Stimulated activated naive CD4-positive, alpha-beta T cell (primary cell): Measurements from ENCODE around the gene PCBP3.

Experiments used
- DNase-seq, 6 experiments: peaks; one replicate each; lab custom pipeline; 2025; lab: John Stamatoyannopoulos, UW

The PCBP3 gene

GRCh38 chr21:45787371-45787770 lies 143.8 kb downstream of the PCBP3 start:
- no peak for DNase-seq

GRCh38 chr21:45788198-45788597 lies 144.7 kb downstream of the PCBP3 start:
- DNase-seq = no peak

- DNase-seq = no peak
Observed at GRCh38 chr21:45788637-45789506, 145.3 kb downstream of the PCBP3 start.

- DNase-seq = no peak
Observed at GRCh38 chr21:45790427-45790826, 146.9 kb downstream of the PCBP3 start.

- no peak for DNase-seq
Observed at GRCh38 chr21:45791562-45792418, 148.3 kb downstream of the PCBP3 start.

DNA sequence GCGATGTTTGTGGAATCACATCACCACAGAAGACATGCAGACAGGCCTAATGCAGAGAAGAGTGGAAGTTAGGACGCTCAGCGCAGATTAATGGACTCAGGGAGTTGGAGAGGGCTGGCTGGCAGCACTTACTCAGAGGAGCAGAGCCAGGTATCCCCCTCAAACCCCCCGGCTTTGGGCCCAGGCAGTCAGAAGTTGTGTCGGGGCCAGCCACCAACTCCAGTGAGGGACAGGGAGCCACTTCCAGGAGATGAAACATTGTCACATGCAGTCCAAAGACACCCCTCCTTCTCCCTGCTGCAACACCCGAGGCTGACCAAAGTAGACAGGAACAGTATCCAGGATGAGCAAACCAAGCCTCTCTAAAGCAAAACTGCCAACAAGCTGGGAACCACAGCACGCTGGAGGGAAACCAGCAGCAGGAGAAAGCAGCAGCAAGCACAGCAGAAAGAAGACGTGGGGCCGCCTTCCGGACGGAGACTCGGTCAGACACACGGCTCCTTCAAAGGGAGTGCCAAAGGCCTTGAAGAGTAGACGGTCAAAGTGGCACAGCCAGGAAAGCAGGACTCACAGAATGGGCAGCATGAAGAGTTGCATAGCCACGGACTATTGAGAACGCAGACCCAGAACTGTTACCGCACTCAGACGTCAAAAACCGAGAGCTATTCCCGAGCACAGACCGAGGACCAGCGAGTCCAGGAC lies 149.3 kb downstream of the PCBP3 start:
- DNase-seq = no peak

DNA sequence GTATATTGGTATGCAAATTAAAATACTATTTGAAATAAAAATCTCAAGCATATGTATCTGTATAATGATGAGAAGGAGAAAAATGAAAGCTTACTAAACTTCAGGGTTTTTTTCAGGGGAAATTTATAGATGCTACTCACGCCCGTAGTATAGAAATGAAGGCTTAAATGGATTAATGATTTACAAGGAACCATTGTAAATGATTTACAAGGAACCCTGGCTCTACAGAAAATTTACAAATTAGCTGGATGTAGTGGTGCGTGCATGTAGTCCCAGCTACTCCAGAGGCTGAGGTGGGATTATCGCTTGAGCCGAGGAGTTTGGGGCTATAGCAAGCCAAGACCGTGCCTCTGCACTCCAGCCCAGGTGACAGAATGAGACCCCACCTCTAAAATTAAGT lies 150.5 kb downstream of the PCBP3 start:
- no peak for DNase-seq

DNA sequence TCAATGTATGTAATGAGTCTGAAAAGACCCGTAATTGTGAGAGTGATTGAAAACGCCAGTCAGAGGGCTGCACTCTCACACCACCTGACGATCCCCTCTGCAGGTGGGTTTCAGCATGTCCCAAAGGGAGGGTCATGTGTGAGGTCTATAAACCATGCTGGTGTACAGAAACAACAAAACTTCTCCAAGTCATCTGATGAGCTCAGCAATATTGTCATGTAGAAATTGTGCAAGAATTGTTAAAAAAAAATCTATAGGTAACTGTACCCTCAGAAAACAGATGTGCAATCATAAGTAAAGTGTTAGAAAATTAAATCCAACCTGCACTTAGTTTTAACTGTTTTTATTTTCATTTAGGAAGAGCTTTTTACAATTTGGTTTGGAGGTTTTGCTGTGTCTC lies 152.5 kb downstream of the PCBP3 start:
- DNase-seq = no peak

DNA sequence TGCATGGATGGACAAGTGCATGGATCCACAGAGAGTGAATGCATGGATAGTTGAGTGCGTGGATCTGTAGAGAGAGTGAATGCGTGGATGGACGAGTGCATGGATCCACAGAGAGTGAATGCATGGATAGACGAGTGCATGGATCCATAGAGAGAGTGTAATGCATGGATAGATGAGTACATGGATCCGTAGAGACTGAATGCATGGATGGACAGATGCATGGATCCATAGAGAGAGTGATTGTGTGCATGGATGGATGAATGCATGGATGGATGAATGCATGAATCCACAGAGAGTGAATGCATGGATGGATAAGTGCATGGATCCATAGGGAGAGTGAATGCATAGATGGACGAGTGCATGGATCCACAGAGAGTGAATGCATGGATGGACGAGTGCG lies 153.8 kb downstream of the PCBP3 start:
- DNase-seq = no peak

DNA sequence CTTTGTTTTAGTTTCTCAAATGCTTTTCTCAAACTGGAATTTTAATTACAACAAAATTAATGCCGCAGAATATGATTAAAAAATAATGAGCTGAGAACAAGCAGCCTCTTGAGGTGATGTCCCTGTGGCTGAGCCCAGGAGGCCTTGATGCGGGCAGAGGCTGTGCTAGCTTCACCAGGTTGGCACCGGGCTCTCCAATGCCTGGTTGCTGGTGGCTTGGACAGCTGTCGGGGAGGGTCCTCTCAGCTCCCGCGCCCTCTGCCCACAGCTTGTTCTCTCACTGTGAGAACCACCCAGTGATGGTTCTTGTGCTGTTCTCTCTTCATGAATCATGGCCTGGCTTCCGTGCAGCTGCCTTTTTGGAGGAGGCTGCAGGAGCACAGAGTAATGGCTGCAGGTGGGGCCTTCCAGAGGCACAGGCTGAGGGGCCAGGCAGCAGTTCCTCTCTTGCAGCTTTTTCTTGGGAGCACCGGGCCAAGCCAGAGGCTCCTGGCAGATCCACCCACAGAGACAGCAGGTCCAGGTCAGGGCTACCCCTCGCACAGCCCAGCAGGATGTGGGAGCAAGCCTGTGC lies 156.3 kb downstream of the PCBP3 start:
- no peak for DNase-seq

- no peak for DNase-seq
Observed at GRCh38 chr21:45800339-45801080, 157.0 kb downstream of the PCBP3 start.

DNA sequence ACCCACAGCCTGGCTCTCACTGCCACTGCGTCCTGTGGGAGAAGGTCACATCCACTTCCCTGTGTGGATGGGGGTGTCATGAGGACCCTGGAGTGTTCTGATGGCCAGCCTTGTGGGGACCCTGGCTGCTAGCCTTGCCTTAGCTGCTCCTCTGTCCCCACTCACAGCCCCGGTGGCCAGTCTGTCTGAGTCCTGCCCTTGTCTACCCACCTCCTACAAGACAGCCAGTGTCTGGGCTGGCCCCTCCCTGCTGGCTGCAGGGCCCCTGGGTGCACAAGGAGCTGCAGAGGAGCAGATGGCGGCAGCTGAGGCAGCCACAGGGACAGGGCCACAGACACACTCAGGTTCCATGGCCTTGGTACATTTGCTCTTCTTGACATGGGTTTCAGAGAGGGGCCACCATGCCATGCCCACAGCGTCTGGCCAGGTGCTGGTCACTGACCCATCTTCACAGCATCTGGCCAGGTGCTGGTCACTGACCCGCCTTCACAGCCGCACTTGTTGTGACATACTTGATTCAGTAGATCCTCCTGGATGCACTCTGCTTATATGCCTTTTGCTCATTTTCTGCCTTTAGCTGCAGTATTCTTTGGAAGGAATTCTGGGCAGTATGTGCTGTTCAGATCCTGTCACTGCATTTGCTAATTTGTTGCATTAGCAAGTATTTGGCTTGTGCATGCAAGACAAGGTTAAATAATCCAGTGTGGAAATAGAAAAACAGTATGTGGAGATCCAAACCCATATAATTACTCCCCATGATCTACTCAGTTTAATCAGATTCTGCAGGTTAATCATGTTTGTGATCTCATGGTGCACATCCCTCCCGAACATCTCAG lies 157.8 kb downstream of the PCBP3 start:
- no peak for DNase-seq

- no peak for DNase-seq
Observed at GRCh38 chr21:45801989-45802388, 158.5 kb downstream of the PCBP3 start.

DNA sequence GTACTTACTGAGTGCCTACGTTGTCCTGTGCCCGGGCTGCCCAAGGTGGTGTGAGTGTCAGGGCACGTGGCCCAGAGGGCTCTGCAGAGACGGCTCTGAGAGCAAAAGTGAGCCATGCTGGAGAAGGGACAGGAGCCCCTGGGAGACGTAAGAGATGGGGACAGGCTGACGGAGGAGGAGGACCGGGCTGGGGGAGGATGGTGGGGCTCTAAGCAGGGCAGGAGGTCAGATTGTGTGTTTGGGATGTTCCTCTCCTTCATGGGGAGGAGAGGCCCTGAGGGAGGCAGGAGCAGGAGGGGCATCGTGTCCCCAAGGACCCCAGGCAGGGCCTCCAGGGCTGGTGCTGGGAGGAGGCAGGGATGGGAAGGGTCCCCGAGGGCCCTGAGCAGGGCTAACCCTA lies 158.9 kb downstream of the PCBP3 start:
- DNase-seq = no peak

- DNase-seq = no peak
Observed at GRCh38 chr21:45802956-45803617, 159.6 kb downstream of the PCBP3 start.

GRCh38 chr21:45803618-45804340 lies 160.3 kb downstream of the PCBP3 start:
- DNase-seq = no peak

GRCh38 chr21:45804809-45805313 lies 161.3 kb downstream of the PCBP3 start:
- no peak for DNase-seq

DNA sequence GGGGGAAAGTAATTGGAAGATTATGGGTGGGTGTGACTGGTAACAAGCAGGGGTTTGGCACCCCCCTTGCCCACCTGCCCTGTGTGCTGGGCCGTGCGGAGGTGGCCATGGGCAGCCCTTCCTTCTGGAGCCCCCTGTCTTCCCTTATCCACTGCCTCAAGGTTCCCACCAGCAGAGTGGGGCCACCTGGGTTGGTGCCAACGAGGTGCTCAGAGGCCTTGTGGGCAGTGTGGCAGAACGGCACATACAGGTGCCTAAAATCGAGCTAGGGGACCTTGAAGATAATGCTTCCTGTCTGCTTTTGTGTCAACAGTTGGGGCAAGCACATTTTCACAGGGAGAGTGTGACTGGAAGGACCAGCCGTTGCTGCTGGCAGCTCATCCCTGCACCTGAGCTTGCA lies 161.8 kb downstream of the PCBP3 start:
- no peak for DNase-seq

GRCh38 chr21:45806042-45806441 lies 162.5 kb downstream of the PCBP3 start:
- no peak for DNase-seq
